ENCODE data around the gene SLC25A47. TPM values are rescaled to one million over a fixed set of nuclear protein-coding genes. Genes with fewer than 3 reads are reported as not detected.

SLC25A47 gene
- total RNA-seq, 2 experiments from 2014 or later, result not detected

- peaks cover 93% of the 10 kb centered on the region for H3K36me3 Mint-ChIP-seq (ENCODE audit: low read depth)
- H3K27me3 Mint-ChIP-seq (ENCODE audit: low read depth), result no peaks in the 10 kb centered on the region
- H3K4me3 Mint-ChIP-seq, result peak overlapping the region; percentile 10
- H3K27ac Mint-ChIP-seq, result peak overlapping the region; percentile 74
- DNase-seq, result no peak
- CTCF ChIA-PET, result no interaction called here
- intact Hi-C loops (cut with micrococcal nuclease), result no loop called here
- no peaks in the 10 kb centered on the region for H3K9me3 Mint-ChIP-seq
- H3K4me1 Mint-ChIP-seq (ENCODE audit: low read depth), result peaks cover 72% of the 10 kb centered on the region
Measured at GRCh38 chr14:100370003-100370402, 46.9 kb downstream of the SLC25A47 start.

DNA sequence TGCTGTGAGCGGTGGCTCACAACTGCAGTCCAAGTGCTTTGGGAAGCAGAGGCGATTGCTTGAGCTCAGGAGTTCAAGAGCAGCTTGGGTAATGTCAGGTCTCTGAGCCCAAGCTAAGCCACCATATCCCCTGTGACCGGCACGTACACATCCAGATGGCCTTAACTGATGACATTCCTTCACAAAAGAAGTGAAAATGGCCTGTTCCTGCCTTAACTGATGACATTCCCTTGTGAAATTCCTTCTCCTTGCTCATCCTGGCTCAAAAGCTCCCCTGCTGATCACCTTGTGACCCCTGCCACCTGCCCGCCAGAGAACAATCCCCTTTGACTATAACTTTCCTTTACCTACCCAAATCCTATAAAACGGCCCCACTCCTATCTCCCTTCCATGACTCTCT lies 48.6 kb downstream of the SLC25A47 start:
- intact Hi-C loops (cut with micrococcal nuclease), result no loop called here
- H3K27ac Mint-ChIP-seq, result peak overlapping the region; percentile 91
- H3K4me1 Mint-ChIP-seq (ENCODE audit: low read depth), result peaks cover 66% of the 10 kb centered on the region
- H3K36me3 Mint-ChIP-seq (ENCODE audit: low read depth), result peaks cover 84% of the 10 kb centered on the region
- DNase-seq, result no peak
- CTCF ChIA-PET, result interaction anchor here (1.6 kb wide), 1 partner anchor 12 kb away, joined by 3 read pairs; no protein-coding TSS in a partner anchor
- H3K27me3 Mint-ChIP-seq (ENCODE audit: low read depth), result no peaks in the 10 kb centered on the region
- H3K4me3 Mint-ChIP-seq, result peak overlapping the region; percentile 67
- no peaks in the 10 kb centered on the region for H3K9me3 Mint-ChIP-seq

DNA sequence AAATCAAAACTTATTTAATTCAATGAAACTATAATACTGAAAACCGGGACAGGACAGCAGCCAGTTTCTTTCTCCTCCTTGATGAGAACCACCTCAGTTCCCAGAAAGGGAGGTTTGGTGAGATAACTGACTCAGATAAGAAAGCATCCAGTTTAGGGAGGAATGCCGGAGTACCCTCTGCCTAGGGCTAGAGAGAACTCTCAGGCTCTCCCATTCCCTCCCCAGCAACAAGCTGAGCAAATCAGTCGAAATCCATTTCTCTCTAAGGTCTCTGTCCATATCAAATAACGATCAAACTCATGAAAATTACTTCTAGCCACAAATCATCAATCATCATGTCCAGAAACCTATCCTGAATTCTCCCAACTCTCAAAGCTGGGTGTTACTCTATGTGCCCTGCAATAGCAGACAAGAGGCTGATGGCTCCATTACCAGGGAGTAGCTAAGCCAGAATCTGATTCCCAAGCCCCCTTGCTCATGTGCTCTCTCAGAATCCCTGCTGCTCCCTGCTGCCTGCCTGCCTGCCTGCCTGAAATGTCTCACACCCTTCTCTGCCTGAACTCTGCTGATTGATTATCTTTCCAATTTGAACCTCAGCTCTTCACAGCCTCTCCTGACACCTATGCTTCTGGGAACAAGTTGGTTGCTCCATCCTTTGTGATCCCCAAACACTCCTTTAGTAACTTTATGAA lies 49.4 kb downstream of the SLC25A47 start:
- Mint-ChIP-seq H3K4me1 (ENCODE audit: low read depth) (peaks cover 67% of the 10 kb centered on the region), H3K4me3 (peak overlapping the region; percentile 99), H3K9me3 (no peaks in the 10 kb centered on the region), H3K36me3 (ENCODE audit: low read depth) (peaks cover 80% of the 10 kb centered on the region), H3K27me3 (ENCODE audit: low read depth) (no peaks in the 10 kb centered on the region), H3K27ac (peak overlapping the region; percentile 98)
- CTCF ChIA-PET, result interaction anchor here (0.7 to 1.6 kb wide), 6 partner anchors 10 to 180 kb away, joined by 3 to 5 read pairs (median 3); no protein-coding TSS in a partner anchor
- intact Hi-C loops (cut with micrococcal nuclease), result no loop called here
- no peak for DNase-seq

GRCh38 chr14:100374270-100374669 lies 51.1 kb downstream of the SLC25A47 start:
- no peaks in the 10 kb centered on the region for H3K27me3 Mint-ChIP-seq (ENCODE audit: low read depth)
- H3K9me3 Mint-ChIP-seq, result no peaks in the 10 kb centered on the region
- H3K4me1 Mint-ChIP-seq (ENCODE audit: low read depth), result peaks cover 59% of the 10 kb centered on the region
- CTCF ChIA-PET, result no interaction called here
- intact Hi-C loops (cut with micrococcal nuclease), result no loop called here
- H3K4me3 Mint-ChIP-seq, result peak overlapping the region; percentile 99
- peak overlapping the region; percentile 98 for H3K27ac Mint-ChIP-seq
- H3K36me3 Mint-ChIP-seq (ENCODE audit: low read depth), result peaks cover 62% of the 10 kb centered on the region
- DNase-seq, result no peak

- intact Hi-C loops (cut with micrococcal nuclease), result loop anchor here (1.0 to 5.0 kb wide), 7 partner anchors 34 to 403 kb away; no protein-coding TSS in a partner anchor
- no peak for DNase-seq
- peak overlapping the region; percentile 98 for H3K27ac Mint-ChIP-seq
- CTCF ChIA-PET, result interaction anchor here (0.9 to 1.3 kb wide), 2 partner anchors 72 to 89 kb away, joined by 3 read pairs; no protein-coding TSS in a partner anchor
- H3K27me3 Mint-ChIP-seq (ENCODE audit: low read depth), result no peaks in the 10 kb centered on the region
- peaks cover 55% of the 10 kb centered on the region for H3K4me1 Mint-ChIP-seq (ENCODE audit: low read depth)
- no peaks in the 10 kb centered on the region for H3K9me3 Mint-ChIP-seq
- peaks cover 58% of the 10 kb centered on the region for H3K36me3 Mint-ChIP-seq (ENCODE audit: low read depth)
- H3K4me3 Mint-ChIP-seq, result peak overlapping the region; percentile 99
Measured at GRCh38 chr14:100374876-100375265, 51.7 kb downstream of the SLC25A47 start.

DNA sequence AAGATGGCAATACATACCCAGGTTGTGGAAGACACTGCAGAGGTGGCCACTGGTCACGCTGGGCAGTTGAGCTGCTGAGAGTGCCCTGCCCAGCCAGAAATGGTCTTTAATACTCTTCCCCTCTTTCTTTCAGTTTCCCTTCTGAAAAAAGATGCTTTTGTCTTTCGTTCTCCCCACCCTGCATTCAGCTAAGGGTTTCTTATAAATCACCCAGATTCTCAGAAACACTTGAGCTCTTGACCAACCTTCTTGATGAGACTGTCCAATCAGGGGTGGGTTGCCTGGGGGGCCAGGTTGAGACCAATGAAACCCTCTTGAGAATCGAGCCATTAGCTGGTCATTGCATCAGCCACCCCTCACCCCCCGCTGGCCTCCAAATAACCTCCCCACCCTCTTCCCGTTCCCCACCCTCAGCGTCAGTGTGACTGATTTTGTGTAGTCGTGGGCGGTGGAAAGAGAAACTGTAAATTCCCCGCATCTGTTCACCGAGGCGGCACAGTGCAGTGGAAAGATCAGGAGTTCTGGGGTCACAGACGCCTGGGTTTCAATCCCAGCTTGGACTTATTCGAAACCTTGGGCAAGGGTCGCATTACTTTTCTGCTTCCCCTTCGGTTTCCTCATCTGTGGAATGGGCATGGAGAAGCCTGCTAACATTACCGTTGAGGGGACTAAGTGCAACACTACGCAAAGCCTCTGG lies 52.3 kb downstream of the SLC25A47 start:
- H3K36me3 Mint-ChIP-seq (ENCODE audit: low read depth), result peaks cover 52% of the 10 kb centered on the region
- peak; percentile 96 for DNase-seq
- intact Hi-C loops (cut with micrococcal nuclease), result loop anchor here (1.0 to 5.0 kb wide), 7 partner anchors 34 to 403 kb away; no protein-coding TSS in a partner anchor
- H3K9me3 Mint-ChIP-seq, result no peaks in the 10 kb centered on the region
- no peaks in the 10 kb centered on the region for H3K27me3 Mint-ChIP-seq (ENCODE audit: low read depth)
- peaks cover 50% of the 10 kb centered on the region for H3K4me1 Mint-ChIP-seq (ENCODE audit: low read depth)
- CTCF ChIA-PET, result interaction anchor here (0.5 to 1.3 kb wide), 4 partner anchors 71 to 308 kb away, joined by 3 read pairs; no protein-coding TSS in a partner anchor
- peak overlapping the region; percentile 99 for H3K4me3 Mint-ChIP-seq
- peak overlapping the region; percentile 98 for H3K27ac Mint-ChIP-seq

GRCh38 chr14:100375963-100376735 lies 53.0 kb downstream of the SLC25A47 start, which contains the start of gene WDR25:
Gene WDR25 (plus strand): TSS chr14:100376485.
- Mint-ChIP-seq H3K4me1 (ENCODE audit: low read depth) (peaks cover 45% of the 10 kb centered on the region), H3K36me3 (ENCODE audit: low read depth) (peaks cover 46% of the 10 kb centered on the region), H3K4me3 (peak within 1 kb of the TSS; percentile 99), H3K27me3 (ENCODE audit: low read depth) (no peaks in the 10 kb centered on the region), H3K27ac (peak within 1 kb of the TSS; percentile 98), H3K9me3 (no peaks in the 10 kb centered on the region)
- CTCF ChIA-PET, result interaction anchor here (1.3 kb wide), 1 partner anchor 73 kb away, joined by 3 read pairs; no protein-coding TSS in a partner anchor
- intact Hi-C loops (cut with micrococcal nuclease), result loop anchor here (1.0 to 5.0 kb wide), 9 partner anchors 35 to 404 kb away; partner anchors contain the start of gene SLC25A29
- DNase-seq, result peak; percentile 94

- Mint-ChIP-seq H3K4me1 (ENCODE audit: low read depth) (peaks cover 40% of the 10 kb centered on the region), H3K27me3 (ENCODE audit: low read depth) (no peaks in the 10 kb centered on the region), H3K9me3 (no peaks in the 10 kb centered on the region), H3K27ac (peak overlapping the region; percentile 98), H3K36me3 (ENCODE audit: low read depth) (peaks cover 42% of the 10 kb centered on the region), H3K4me3 (peak overlapping the region; percentile 99)
- CTCF ChIA-PET, result interaction anchor here (1.0 to 1.7 kb wide), 5 partner anchors 9 to 269 kb away, joined by 4 to 8 read pairs (median 5); no protein-coding TSS in a partner anchor
- no peak for DNase-seq
- intact Hi-C loops (cut with micrococcal nuclease), result loop anchor here (1.0 to 5.0 kb wide), 7 partner anchors 70 to 404 kb away; partner anchors contain the start of gene SLC25A29
Measured at GRCh38 chr14:100376751-100377171, 53.6 kb downstream of the SLC25A47 start.

Small RNAs within 50 kb of the gene (microRNA-seq; reads per million reads assigned to microRNA genes)
- 24.1 reads per million, percentile 38 among the genes with 10 or more reads in this experiment for gene MIR345 (ENCODE audit: borderline microRNAs expressed, borderline replicate concordance)
- not detected for gene MIR6764 (ENCODE audit: borderline microRNAs expressed, borderline replicate concordance)

Other genes starting within 250 kb of the SLC25A47 start
- under 1 TPM; 0.52 to 0.99 TPM for gene DEGS2, start 163.7 kb upstream of the SLC25A47 start, total RNA-seq
- gene YY1, start 84.2 kb upstream of the SLC25A47 start, total RNA-seq, result 10 to 100 TPM; 82.4 to 85.0 TPM
- gene SLC25A29, start 16.9 kb upstream of the SLC25A47 start, total RNA-seq, result 1 to 10 TPM; 8.9 to 9.8 TPM
- gene WDR25, start 53.1 kb downstream of the SLC25A47 start, total RNA-seq, result 1 to 10 TPM; 6.0 to 6.6 TPM